SK-N-SH (cell line): Measurements from ENCODE around the gene JAG1. TPM values are rescaled to one million over a fixed set of nuclear protein-coding genes. Genes with fewer than 3 reads are reported as not detected.
A peak's percentile ranks its signal among the peaks of the same experiment; 100 is the strongest.

ENCODE experiments used
- CTCF ChIA-PET: fragments of 300-600, 350-600 bp; formaldehyde crosslinking; extraction: SDS; loops from one replicate; lab custom pipeline; 2021; lab: Yijun Ruan, JAX
- POLR2A ChIA-PET: fragments of 350-600 bp; sonication (Branson Sonifier 250); formaldehyde crosslinking; extraction: SDS; loops from one replicate; lab custom pipeline; 2020; ENCODE audit warnings: antibody characterized with exemption, inconsistent platforms; lab: Yijun Ruan, JAX
- DNase-seq: peaks from one replicate; pipeline ENCODE4 v3.0.0; 2012
- H2AFZ ChIP-seq: fragments of 200-600 bp; sonication (generic); 2 replicates; pipeline ENCODE4 v1.8.1; 2016; ENCODE audit warnings: antibody characterized with exemption, mild to moderate bottlenecking, low read depth
- H3F3A ChIP-seq: fragments of 200-600 bp; sonication (generic); replicated peaks from 2 replicates; pipeline ENCODE3; 2016; ENCODE audit warnings: antibody characterized with exemption, mild to moderate bottlenecking; ENCODE audit not compliant: insufficient read depth
- H3K27ac ChIP-seq, 2 experiments: fragments of 200-500 bp in 1 of 2; fragments of 200-600 bp in 1 of 2; sonication (Bioruptor generic) in 1 of 2; sonication (generic), shearing (Covaris generic) in 1 of 2; 2 replicates each; pipeline versions ENCODE4 v1.5.1 to v1.6.1; 2014 to 2016; ENCODE audit warnings: low read depth in 2 of 2, inconsistent platforms in 1 of 2, low read length in 1 of 2, mild to moderate bottlenecking in 1 of 2, mixed read lengths in 1 of 2
- H3K27me3 ChIP-seq: fragments of 200-600 bp; sonication (generic), shearing (Covaris generic); 2 replicates; pipeline ENCODE4 v1.6.1; 2016; ENCODE audit warnings: mixed run types; ENCODE audit not compliant: insufficient read depth
- H3K36me3 ChIP-seq, 2 experiments: fragments of 200-500 bp in 1 of 2; fragments of 200-600 bp in 1 of 2; sonication (Bioruptor generic) in 1 of 2; sonication (generic) in 1 of 2; replicated peaks in 1 of 2; 2 replicates each; pipeline versions ENCODE3 to v1.5.1; 2014 to 2016; ENCODE audit warnings: low read length in 1 of 2, mild to moderate bottlenecking in 1 of 2; ENCODE audit not compliant: insufficient read depth in 2 of 2, control insufficient read depth in 1 of 2
- H3K4me1 ChIP-seq, 2 experiments: fragments of 200-500 bp in 1 of 2; fragments of 200-600 bp in 1 of 2; sonication (Bioruptor generic) in 1 of 2; sonication (generic), shearing (Covaris generic) in 1 of 2; 2 replicates each; pipeline versions ENCODE4 v1.5.1 to v1.6.1; 2014 to 2016; ENCODE audit warnings: low read depth in 1 of 2, low read length in 1 of 2, mixed run types in 1 of 2; ENCODE audit not compliant: insufficient read depth in 2 of 2, control insufficient read depth in 1 of 2
- H3K4me2 ChIP-seq: fragments of 200-600 bp; sonication (generic), shearing (Covaris generic); 2 replicates; pipeline ENCODE4 v1.6.1; 2017; ENCODE audit warnings: mixed run types
- H3K4me3 ChIP-seq, 2 experiments: fragments of 200-500 bp in 1 of 2; fragments of 200-600 bp in 1 of 2; sonication (Bioruptor generic) in 1 of 2; sonication (generic), shearing (Covaris generic) in 1 of 2; 2 replicates each; pipeline versions ENCODE4 v1.5.1 to v1.8.1; 2014 to 2016; ENCODE audit warnings: low read depth in 2 of 2, inconsistent platforms in 1 of 2, low read length in 1 of 2, mild to moderate bottlenecking in 1 of 2, mixed read lengths in 1 of 2, moderate library complexity in 1 of 2
- H3K79me2 ChIP-seq: fragments of 200-600 bp; sonication (generic); 2 replicates; pipeline ENCODE4 v1.8.1; 2017; ENCODE audit warnings: mild to moderate bottlenecking; ENCODE audit not compliant: insufficient read depth
- H3K9ac ChIP-seq: fragments of 200-600 bp; sonication (generic); 2 replicates; pipeline ENCODE4 v1.6.1; 2017; ENCODE audit warnings: mixed run types
- H3K9me2 ChIP-seq: fragments of 200-600 bp; sonication (generic); 2 replicates; pipeline ENCODE4 v1.6.1; 2017; ENCODE audit warnings: mixed run types
- H3K9me3 ChIP-seq: fragments of 200-600 bp; sonication (generic); 2 replicates; pipeline ENCODE4 v1.6.1; 2017; ENCODE audit warnings: mixed run types, mild to moderate bottlenecking, moderate library complexity
- H4K20me1 ChIP-seq: fragments of 200-600 bp; sonication (generic); 2 replicates; pipeline ENCODE4 v1.6.1; 2017; ENCODE audit warnings: mild to moderate bottlenecking, mixed run types; ENCODE audit not compliant: insufficient read depth
- CHD2 ChIP-seq: fragments of 150-350 bp; IDR thresholded peaks from 2 replicates; pipeline ENCODE4 v1.6.1; 2018; ENCODE audit warnings: low read length; ENCODE audit not compliant: partially characterized antibody
- EP300 ChIP-seq, 2 experiments: IDR thresholded peaks; 2 replicates each; pipeline versions ENCODE4 v1.4.0 to v1.6.1; 2012; ENCODE audit warnings: borderline replicate concordance in 1 of 2, low read depth in 1 of 2, low read length in 1 of 2
- EZH2phosphoT487 ChIP-seq: fragments of 200-600 bp; sonication (generic); IDR thresholded peaks from 2 replicates; pipeline ENCODE4 v1.6.1; 2017; ENCODE audit warnings: low read depth, mixed run types, mild to moderate bottlenecking, antibody characterized with exemption, moderate library complexity, borderline replicate concordance
- FOSL2 ChIP-seq: IDR thresholded peaks from 2 replicates; pipeline ENCODE4 v1.4.0; 2012; ENCODE audit warnings: low read depth, mild to moderate bottlenecking, moderate library complexity, borderline replicate concordance
- FOXJ3 ChIP-seq: sonication (generic); formaldehyde crosslinking; IDR thresholded peaks from 2 replicates; pipeline ENCODE4 v1.5.1; 2020; ENCODE audit warnings: mild to moderate bottlenecking, missing genetic modification reagents
- GABPA ChIP-seq: IDR thresholded peaks from 2 replicates; pipeline ENCODE4 v1.4.0; 2012; ENCODE audit warnings: low read depth, mild to moderate bottlenecking
- GATA2 ChIP-seq: sonication (generic); formaldehyde crosslinking; IDR thresholded peaks from 2 replicates; pipeline ENCODE4 v1.5.0; 2020; ENCODE audit warnings: mild to moderate bottlenecking, missing genetic modification reagents
- JUND ChIP-seq: IDR thresholded peaks from 2 replicates; pipeline ENCODE4 v1.4.0; 2012
- MXI1 ChIP-seq: IDR thresholded peaks from 2 replicates; pipeline ENCODE4 v1.6.1; 2012; ENCODE audit warnings: mild to moderate bottlenecking, low read depth, low read length, improper control_type of control experiment
- NRF1 ChIP-seq: IDR thresholded peaks from 2 replicates; pipeline ENCODE4 v1.6.1; 2012; ENCODE audit warnings: low read depth, mild to moderate bottlenecking, low read length
- POLR2AphosphoS5 ChIP-seq: IDR thresholded peaks from 2 replicates; pipeline ENCODE4 v1.6.1; 2012; ENCODE audit warnings: low read depth, low read length
- RAD21 ChIP-seq: IDR thresholded peaks from 2 replicates; pipeline ENCODE4 v1.6.1; 2012; ENCODE audit warnings: mild to moderate bottlenecking, low read length
- RCOR1 ChIP-seq: fragments of 150-350 bp; IDR thresholded peaks from 2 replicates; pipeline ENCODE4 v1.6.1; 2017; ENCODE audit warnings: antibody characterized with exemption, low read length
- RFX5 ChIP-seq: IDR thresholded peaks from 2 replicates; pipeline ENCODE4 v1.6.1; 2012; ENCODE audit warnings: mild to moderate bottlenecking, improper control_type of control experiment, low read length
- RXRA ChIP-seq: IDR thresholded peaks from 2 replicates; pipeline ENCODE4 v1.4.0; 2012; ENCODE audit warnings: low read depth, mild to moderate bottlenecking, borderline replicate concordance
- SIN3A ChIP-seq: IDR thresholded peaks from 2 replicates; pipeline ENCODE4 v1.6.1; 2012; ENCODE audit warnings: low read depth, mild to moderate bottlenecking, low read length, moderate library complexity, borderline replicate concordance
- SMC3 ChIP-seq: IDR thresholded peaks from 2 replicates; pipeline ENCODE4 v1.6.1; 2012; ENCODE audit warnings: low read depth, low read length, improper control_type of control experiment
- TAF1 ChIP-seq: IDR thresholded peaks from 2 replicates; pipeline ENCODE4 v1.6.1; 2012; ENCODE audit warnings: low read depth, mild to moderate bottlenecking, low read length, moderate library complexity, borderline replicate concordance
- TCF12 ChIP-seq: IDR thresholded peaks from 2 replicates; pipeline ENCODE4 v1.4.0; 2012
- YY1 ChIP-seq: IDR thresholded peaks from 2 replicates; pipeline ENCODE4 v1.4.0; 2012; ENCODE audit warnings: low read depth, mild to moderate bottlenecking
- whole genome bisulfite sequencing: methylation state at CpG from one replicate; pipeline ENCODE4 v1.1.6; 2017; ENCODE audit warnings: low lambda C conversion rate; 5-methylcytosine and 5-hydroxymethylcytosine counted together
- polyA plus RNA-seq, 3 experiments: library from polyadenylated mRNA; depleted of rRNA; stranded (reverse); fragments of >200 nt; gene quantifications; 2 replicates each; pipeline ENCODE4 v1.2.3, GENCODE V29; 2012
- TF ChIP-seq, protein P1 (sequence below): fragments of 150-350 bp; IDR thresholded peaks from 2 replicates; pipeline ENCODE4 v1.6.1; 2017; ENCODE audit warnings: antibody characterized with exemption, low read length, low read depth, borderline replicate concordance
- TF ChIP-seq, protein P2 (sequence below): fragments of 200-600 bp; sonication (generic); IDR thresholded peaks from 2 replicates; pipeline ENCODE4 v1.6.1; 2017; ENCODE audit warnings: antibody characterized with exemption, mild to moderate bottlenecking, moderate library complexity
- TF ChIP-seq, protein P3 (sequence below): IDR thresholded peaks from 2 replicates; pipeline ENCODE4 v1.4.0; 2012; ENCODE audit warnings: low read depth, borderline replicate concordance

Gene JAG1
- polyA plus RNA-seq, 1 of the 3 experiments (the other 2 are of a cell fraction): 6.0 TPM

DNA sequence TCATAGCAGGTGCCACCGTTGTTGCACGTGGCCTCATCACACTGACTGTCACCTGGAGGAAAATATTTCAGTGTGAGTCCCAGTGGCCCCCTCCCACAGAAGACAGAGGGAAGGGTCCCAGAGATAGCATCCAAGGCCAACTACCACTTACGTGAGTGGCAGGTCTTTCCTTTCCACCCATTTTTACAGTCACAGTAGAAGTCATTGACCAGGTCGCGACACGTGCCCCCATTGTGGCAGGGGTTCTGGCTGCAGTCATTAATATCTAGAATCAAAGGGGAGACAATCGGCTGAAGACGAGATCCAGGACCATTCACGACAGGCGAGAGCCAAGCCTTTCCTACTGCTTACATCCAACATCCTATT, 28.6 kb downstream of the JAG1 start (continued):
- TF ChIP-seq EP300 (IDR thresholded peaks at IDR 0.05; ENCODE audit: borderline replicate concordance in 1 of 2, low read depth in 1 of 2, low read length in 1 of 2) (no peak), JUND (no peak), RXRA (no peak), EZH2phosphoT487 (no peak), TAF1 (no peak), GABPA (no peak)
- TF ChIP-seq, protein P1, sequence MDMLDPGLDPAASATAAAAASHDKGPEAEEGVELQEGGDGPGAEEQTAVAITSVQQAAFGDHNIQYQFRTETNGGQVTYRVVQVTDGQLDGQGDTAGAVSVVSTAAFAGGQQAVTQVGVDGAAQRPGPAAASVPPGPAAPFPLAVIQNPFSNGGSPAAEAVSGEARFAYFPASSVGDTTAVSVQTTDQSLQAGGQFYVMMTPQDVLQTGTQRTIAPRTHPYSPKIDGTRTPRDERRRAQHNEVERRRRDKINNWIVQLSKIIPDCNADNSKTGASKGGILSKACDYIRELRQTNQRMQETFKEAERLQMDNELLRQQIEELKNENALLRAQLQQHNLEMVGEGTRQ: no peak
- TF ChIP-seq, all 33 proteins: peak for 0

DNA sequence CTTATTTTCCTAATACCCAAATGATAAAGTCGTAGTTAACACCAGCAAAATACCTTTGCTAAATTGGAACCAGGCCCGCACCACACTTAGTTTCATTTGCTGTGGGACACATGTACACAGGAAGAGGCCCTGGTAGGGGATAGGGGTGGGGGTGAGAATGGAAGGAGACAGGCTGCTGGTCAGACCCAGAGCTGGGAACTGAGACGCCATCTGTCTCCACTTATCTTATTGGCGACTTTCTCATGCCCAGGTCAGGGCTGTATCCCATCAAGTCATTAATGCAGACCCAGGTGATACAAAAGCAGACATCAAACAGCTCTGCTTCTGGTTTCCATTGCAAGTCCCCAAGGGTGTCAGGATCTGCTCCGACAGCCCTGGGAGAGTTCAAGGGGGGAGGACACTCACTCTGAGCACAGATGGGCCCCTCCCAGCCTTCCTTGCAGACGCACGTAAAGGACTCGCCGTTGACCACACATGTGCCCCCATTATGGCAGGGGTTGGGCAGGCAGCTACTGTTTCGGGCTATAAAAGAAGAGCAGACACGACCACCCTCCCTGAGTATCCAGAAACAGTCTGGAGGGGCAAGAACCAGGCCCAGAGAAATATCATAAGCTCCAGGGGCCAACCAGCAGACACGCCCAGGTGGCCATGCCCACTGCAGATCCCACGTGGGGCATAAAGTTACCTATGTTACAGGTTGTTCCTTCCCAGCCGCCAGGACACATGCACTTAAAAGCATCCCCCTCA, 29.2 kb downstream of the JAG1 start:
- Histone ChIP-seq H3K9me2 (no peaks in the 10 kb centered on the region), H3K27ac (peak overlapping the region; percentile 62 to 81; a peak in 3 of 4 replicates), H3K9ac (no peak overlapping the region), H3F3A (peaks cover 21% of the 10 kb centered on the region), H2AFZ (no peak overlapping the region), H3K27me3 (no peaks in the 10 kb centered on the region), H3K79me2 (peaks cover 2% of the 10 kb centered on the region; the same call in 1 of the 2 replicates), H3K4me2 (no peak overlapping the region), H3K4me3 (no peak overlapping the region), H3K9me3 (no peaks in the 10 kb centered on the region), H4K20me1 (no peaks in the 10 kb centered on the region; the same call in 1 of the 2 replicates), H3K36me3 (peaks cover 53 to 91% of the 10 kb centered on the region in 2 experiments), H3K4me1 (peaks cover 7 to 56% of the 10 kb centered on the region in 2 experiments; a peak in 3 of 4 replicates)
- 80% methylated on average over 9 of the region's 14 CpGs for WGBS
- ChIA-PET CTCF (interaction anchor here (0.8 to 2.3 kb wide), 3 partner anchors 13 to 39 kb away, joined by 3 to 10 read pairs (median 3); no protein-coding TSS in a partner anchor), POLR2A (no interaction called here)
- DNase-seq: peak; percentile 74
- no peak for TF ChIP-seq NRF1
- peak; percentile 83 for TF ChIP-seq RCOR1
- peak; percentile 77 for TF ChIP-seq FOXJ3 (CRISPR knock-in tag)
- peak; percentile 75 for TF ChIP-seq GATA2 (CRISPR knock-in tag)
- TF ChIP-seq JUND: no peak
- peak in 1 of 2 experiments; percentile 70; a peak in 2 of 4 replicates for TF ChIP-seq EP300 (IDR thresholded peaks at IDR 0.05; ENCODE audit: borderline replicate concordance in 1 of 2, low read depth in 1 of 2, low read length in 1 of 2)
- no peak for TF ChIP-seq YY1
- TF ChIP-seq CHD2: peak; percentile 76
- TF ChIP-seq TCF12: peak; percentile 30

DNA sequence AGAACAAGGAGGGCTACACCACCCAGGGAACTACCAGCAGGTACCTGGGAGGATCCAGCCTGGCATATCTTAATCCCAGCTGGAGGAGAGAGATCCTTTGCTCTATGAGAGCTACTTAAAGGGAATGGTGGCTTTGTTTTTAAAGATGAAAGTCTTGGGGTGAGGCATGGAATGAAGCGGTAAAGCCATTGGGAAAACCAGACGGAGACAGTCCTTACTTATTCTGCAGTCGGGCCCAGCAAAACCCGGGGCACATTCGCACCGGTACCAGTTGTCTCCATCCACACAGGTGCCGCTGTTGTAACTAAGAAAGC, 30.3 kb downstream of the JAG1 start:
- Histone ChIP-seq H3K9ac (no peak overlapping the region), H3F3A (peaks cover 29% of the 10 kb centered on the region), H3K4me1 (peaks cover 0 to 56% of the 10 kb centered on the region in 2 experiments; a peak in 3 of 4 replicates), H3K79me2 (peaks cover 9% of the 10 kb centered on the region), H3K27me3 (no peaks in the 10 kb centered on the region), H3K9me3 (no peaks in the 10 kb centered on the region), H3K9me2 (no peaks in the 10 kb centered on the region), H3K36me3 (peaks cover 58 to 90% of the 10 kb centered on the region in 2 experiments), H3K4me2 (no peak overlapping the region), H3K27ac (peak overlapping the region; percentile 62 to 81), H4K20me1 (no peaks in the 10 kb centered on the region; the same call in 1 of the 2 replicates), H3K4me3 (no peak overlapping the region), H2AFZ (no peak overlapping the region)
- WGBS: 96% methylated on average over 7 of the region's 7 CpGs
- no peak for DNase-seq
- POLR2A ChIA-PET: no interaction called here
- CTCF ChIA-PET: interaction anchor here (2.3 kb wide), 1 partner anchor 12 kb away, joined by 10 read pairs; no protein-coding TSS in a partner anchor
- TF ChIP-seq RXRA (no peak), RFX5 (no peak), MXI1 (no peak), YY1 (no peak), SIN3A (no peak), TAF1 (no peak), SMC3 (no peak), RAD21 (no peak), POLR2AphosphoS5 (no peak), FOSL2 (no peak), JUND (no peak), RCOR1 (no peak), FOXJ3 (CRISPR knock-in tag) (no peak)
- TF ChIP-seq, protein P2, sequence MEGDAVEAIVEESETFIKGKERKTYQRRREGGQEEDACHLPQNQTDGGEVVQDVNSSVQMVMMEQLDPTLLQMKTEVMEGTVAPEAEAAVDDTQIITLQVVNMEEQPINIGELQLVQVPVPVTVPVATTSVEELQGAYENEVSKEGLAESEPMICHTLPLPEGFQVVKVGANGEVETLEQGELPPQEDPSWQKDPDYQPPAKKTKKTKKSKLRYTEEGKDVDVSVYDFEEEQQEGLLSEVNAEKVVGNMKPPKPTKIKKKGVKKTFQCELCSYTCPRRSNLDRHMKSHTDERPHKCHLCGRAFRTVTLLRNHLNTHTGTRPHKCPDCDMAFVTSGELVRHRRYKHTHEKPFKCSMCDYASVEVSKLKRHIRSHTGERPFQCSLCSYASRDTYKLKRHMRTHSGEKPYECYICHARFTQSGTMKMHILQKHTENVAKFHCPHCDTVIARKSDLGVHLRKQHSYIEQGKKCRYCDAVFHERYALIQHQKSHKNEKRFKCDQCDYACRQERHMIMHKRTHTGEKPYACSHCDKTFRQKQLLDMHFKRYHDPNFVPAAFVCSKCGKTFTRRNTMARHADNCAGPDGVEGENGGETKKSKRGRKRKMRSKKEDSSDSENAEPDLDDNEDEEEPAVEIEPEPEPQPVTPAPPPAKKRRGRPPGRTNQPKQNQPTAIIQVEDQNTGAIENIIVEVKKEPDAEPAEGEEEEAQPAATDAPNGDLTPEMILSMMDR: no peak
- TF ChIP-seq, protein P3, sequence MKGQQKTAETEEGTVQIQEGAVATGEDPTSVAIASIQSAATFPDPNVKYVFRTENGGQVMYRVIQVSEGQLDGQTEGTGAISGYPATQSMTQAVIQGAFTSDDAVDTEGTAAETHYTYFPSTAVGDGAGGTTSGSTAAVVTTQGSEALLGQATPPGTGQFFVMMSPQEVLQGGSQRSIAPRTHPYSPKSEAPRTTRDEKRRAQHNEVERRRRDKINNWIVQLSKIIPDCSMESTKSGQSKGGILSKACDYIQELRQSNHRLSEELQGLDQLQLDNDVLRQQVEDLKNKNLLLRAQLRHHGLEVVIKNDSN: no peak
